Measurements from ENCODE around the gene CAPN11. TPM values are rescaled to one million over a fixed set of nuclear protein-coding genes. Genes with fewer than 3 reads are reported as not detected.

The CAPN11 gene
- total and polyA plus RNA-seq, 9 of the 15 experiments (the other 6 are each of a cell fraction or from before 2014, with no cell fraction given), result 0.03 to 0.61 (median 0.17) TPM; not detected in 1

DNA sequence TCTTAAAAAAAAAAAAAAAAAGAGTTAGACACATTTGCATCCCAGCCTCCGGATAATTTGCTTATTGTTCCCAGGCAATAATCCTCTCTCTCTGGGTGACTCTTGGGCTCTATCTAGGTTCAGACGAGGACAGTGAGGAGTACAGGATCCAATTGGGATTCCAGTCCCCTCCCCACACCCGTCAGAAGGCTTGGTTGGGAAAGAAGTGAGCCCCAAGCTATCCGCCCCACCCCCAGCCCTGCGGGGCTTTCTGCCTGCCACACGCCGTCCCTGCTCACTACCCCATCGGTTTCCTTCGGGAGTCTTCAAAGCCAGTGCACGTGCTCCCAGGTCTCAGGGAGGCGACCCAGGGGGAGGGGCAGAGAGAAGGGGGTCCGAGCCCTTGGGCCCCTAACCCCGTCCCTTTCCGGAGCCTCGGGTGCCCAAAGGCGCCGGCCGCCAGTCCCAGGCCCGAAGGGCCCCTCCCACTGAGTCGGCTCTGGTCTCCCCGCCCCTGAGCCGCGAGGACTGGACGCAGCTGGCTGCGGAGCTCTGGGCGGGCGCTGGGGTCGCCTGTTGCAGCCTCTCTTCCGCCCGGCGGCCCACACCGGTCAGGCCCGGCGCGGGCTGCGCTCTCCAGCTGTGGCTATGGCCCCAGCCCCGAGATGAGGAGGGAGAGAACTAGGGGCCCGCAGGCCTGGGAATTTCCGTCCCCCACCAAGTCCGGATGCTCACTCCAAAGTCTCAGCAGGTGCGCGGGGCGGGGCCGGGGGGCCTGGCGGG lies 60.6 kb downstream of the CAPN11 start (continued):
- TF ChIP-seq E2F4 (CRISPR knock-in tag; IDR thresholded peaks at IDR 0.05; ENCODE audit: low read depth) (0 out of 2 replicates have a peak, but pooled peaks have one; percentile 23), ETV6 (IDR thresholded peaks at IDR 0.05; ENCODE audit: borderline replicate concordance in 1 of 2, low read depth in 2 of 2, low read length in 1 of 2) (no peak), ETV6 (CRISPR knock-in tag; IDR thresholded peaks at IDR 0.05; ENCODE audit: borderline replicate concordance) (0 out of 2 replicates have a peak, but pooled peaks have one; percentile 25), ELF2 (CRISPR knock-in tag; IDR thresholded peaks at IDR 0.05) (0 out of 2 replicates have a peak, but pooled peaks have one; percentile 27), ZNF274 (IDR thresholded peaks at IDR 0.05; ENCODE audit: borderline replicate concordance, low read depth, low read length) (no peak), CXXC5 (CRISPR knock-in tag; IDR thresholded peaks at IDR 0.05) (peak; percentile 91), RFX7 (CRISPR knock-in tag; IDR thresholded peaks at IDR 0.05) (0 out of 2 replicates have a peak, but pooled peaks have one; percentile 47), KAT7 (CRISPR knock-in tag; IDR thresholded peaks at IDR 0.05; ENCODE audit: borderline replicate concordance) (peak; percentile 39; the same call in 1 of the 2 replicates), MTF1 (CRISPR knock-in tag; IDR thresholded peaks at IDR 0.05; ENCODE audit: borderline replicate concordance) (no peak), HMGXB4 (CRISPR knock-in tag; IDR thresholded peaks at IDR 0.05) (no peak), POLR2AphosphoS2 (IDR thresholded peaks at IDR 0.05; ENCODE audit: low read length) (no peak), NR1H2 (CRISPR knock-in tag; IDR thresholded peaks at IDR 0.05) (no peak), VEZF1 (CRISPR knock-in tag; IDR thresholded peaks at IDR 0.05) (peak; percentile 82), DNMT1 (IDR thresholded peaks at IDR 0.05) (no peak), ELF1 (tag; IDR thresholded peaks at IDR 0.05) (peak; percentile 71), ZNF740 (CRISPR knock-in tag; IDR thresholded peaks at IDR 0.05) (peak; percentile 64; the same call in 1 of the 2 replicates), ZNF740 (tag; IDR thresholded peaks at IDR 0.05) (no peak), HCFC1 (IDR thresholded peaks at IDR 0.05; ENCODE audit: low read depth, low read length) (no peak; the same call in 1 of the 2 replicates), KAT2B (IDR thresholded peaks at IDR 0.05; ENCODE audit: low read depth, low read length) (peak; percentile 66)
- TF ChIP-seq, protein P1, sequence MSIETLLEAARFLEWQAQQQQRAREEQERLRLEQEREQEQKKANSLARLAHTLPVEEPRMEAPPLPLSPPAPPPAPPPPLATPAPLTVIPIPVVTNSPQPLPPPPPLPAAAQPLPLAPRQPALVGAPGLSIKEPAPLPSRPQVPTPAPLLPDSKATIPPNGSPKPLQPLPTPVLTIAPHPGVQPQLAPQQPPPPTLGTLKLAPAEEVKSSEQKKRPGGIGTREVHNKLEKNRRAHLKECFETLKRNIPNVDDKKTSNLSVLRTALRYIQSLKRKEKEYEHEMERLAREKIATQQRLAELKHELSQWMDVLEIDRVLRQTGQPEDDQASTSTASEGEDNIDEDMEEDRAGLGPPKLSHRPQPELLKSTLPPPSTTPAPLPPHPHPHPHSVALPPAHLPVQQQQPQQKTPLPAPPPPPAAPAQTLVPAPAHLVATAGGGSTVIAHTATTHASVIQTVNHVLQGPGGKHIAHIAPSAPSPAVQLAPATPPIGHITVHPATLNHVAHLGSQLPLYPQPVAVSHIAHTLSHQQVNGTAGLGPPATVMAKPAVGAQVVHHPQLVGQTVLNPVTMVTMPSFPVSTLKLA (conservative IDR thresholded peaks at IDR 0.05), result peak; percentile 27 to 81; a peak in 3 of 4 replicates

All from K562 (cell line).